ENCODE data around the gene C2CD2.

DNA sequence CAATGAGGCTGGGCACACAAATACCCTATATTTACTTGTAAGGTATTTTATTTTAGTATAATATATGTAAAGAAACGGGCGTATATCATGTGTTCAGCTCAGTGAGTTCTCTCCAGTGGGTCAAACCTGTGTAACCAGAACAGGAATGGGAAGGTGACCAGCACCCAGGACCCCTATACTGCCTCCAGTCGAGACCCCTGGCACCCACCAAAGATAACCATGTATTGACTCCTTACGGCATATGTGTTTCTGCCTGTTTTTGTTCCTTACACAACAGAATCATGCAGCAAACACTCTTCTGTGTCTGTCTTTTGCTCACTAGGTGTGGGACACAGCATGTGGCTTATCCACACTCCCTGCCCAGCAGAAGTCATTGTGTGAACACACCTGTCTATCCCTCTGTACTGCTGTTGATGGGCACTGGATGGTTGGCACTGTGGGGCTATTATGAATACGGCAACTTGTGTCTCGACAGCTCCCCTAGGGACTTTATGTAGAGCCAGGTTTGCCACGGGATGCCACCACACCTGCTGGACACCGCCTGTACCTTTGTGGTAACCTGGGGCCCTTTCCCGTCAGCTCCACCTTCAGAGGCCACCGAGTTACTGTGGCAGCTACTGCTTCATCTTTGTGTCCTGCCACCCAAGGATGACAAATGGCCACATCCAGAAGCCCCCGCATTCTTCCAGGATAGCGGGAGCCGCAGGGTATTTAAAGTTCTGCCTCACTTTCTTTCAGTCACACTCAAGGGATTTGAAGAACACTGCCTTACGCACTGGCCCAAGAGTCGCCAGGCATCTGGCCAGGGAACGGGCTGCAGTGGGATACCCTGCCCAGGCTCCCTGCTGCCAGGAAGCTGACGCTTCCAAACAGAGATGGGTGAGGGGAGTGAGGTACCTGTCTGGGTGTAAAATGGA, 23.5 kb upstream of the C2CD2 start:
- TF ChIP-seq, protein P1, sequence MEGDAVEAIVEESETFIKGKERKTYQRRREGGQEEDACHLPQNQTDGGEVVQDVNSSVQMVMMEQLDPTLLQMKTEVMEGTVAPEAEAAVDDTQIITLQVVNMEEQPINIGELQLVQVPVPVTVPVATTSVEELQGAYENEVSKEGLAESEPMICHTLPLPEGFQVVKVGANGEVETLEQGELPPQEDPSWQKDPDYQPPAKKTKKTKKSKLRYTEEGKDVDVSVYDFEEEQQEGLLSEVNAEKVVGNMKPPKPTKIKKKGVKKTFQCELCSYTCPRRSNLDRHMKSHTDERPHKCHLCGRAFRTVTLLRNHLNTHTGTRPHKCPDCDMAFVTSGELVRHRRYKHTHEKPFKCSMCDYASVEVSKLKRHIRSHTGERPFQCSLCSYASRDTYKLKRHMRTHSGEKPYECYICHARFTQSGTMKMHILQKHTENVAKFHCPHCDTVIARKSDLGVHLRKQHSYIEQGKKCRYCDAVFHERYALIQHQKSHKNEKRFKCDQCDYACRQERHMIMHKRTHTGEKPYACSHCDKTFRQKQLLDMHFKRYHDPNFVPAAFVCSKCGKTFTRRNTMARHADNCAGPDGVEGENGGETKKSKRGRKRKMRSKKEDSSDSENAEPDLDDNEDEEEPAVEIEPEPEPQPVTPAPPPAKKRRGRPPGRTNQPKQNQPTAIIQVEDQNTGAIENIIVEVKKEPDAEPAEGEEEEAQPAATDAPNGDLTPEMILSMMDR (IDR thresholded peaks at IDR 0.05), result no peak
- no peak for TF ChIP-seq POLR2A (IDR thresholded peaks at IDR 0.05)

Measured in uterus (tissue), 2 donors.